Neural progenitor cell (in vitro differentiated cells): ENCODE results near the gene GNAI1.

ENCODE experiments used
- EZH2 ChIP-seq: fragments of 200-600 bp; sonication (generic); IDR thresholded peaks from 2 replicates; pipeline ENCODE4 v1.6.1; 2017; ENCODE audit warnings: antibody characterized with exemption, mild to moderate bottlenecking, moderate library complexity
- TF ChIP-seq, protein P1 (sequence below): fragments of 200-600 bp; sonication (generic); IDR thresholded peaks from 2 replicates; pipeline ENCODE4 v1.5.1; 2017; ENCODE audit warnings: antibody characterized with exemption, mild to moderate bottlenecking

DNA sequence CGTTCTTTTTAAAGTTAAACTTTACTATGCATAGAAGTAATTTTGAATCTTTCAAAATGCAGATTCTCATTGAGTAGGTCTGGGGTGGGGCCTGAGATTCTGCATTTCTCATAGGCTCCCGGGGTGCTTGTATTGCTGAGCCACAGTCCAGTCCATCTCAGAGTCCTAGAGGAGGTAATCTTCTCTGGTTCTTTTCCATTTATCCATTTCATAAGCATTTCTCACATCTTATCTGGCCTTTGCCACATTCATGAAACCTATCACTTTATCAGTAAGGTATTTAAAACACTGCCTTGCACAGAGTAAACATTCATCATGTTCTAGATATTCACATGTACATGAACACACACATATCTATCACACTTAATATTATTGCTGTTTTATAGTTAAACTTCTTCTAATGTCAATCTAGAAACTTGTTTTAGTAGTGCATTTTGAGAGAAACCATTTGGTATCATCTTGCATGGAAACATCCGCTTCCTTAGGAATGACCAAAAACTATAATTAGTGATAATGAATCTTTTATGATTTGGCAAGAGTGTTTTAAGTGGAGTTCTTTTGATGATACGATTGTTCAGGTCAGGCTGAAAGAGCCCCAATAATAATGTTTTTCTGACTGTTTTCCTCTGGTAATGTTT is 12.0 kb downstream of the GNAI1 start:
- TF ChIP-seq, protein P1, sequence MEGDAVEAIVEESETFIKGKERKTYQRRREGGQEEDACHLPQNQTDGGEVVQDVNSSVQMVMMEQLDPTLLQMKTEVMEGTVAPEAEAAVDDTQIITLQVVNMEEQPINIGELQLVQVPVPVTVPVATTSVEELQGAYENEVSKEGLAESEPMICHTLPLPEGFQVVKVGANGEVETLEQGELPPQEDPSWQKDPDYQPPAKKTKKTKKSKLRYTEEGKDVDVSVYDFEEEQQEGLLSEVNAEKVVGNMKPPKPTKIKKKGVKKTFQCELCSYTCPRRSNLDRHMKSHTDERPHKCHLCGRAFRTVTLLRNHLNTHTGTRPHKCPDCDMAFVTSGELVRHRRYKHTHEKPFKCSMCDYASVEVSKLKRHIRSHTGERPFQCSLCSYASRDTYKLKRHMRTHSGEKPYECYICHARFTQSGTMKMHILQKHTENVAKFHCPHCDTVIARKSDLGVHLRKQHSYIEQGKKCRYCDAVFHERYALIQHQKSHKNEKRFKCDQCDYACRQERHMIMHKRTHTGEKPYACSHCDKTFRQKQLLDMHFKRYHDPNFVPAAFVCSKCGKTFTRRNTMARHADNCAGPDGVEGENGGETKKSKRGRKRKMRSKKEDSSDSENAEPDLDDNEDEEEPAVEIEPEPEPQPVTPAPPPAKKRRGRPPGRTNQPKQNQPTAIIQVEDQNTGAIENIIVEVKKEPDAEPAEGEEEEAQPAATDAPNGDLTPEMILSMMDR: no peak
- TF ChIP-seq EZH2: no peak
